Measurements from ENCODE around the gene LVRN. TPM values are rescaled to one million over a fixed set of nuclear protein-coding genes. Genes with fewer than 3 reads are reported as not detected.
"Not testable (repeated sequence)": the region's sequence is repeated elsewhere in the genome, so short reads cannot be mapped to it uniquely, and the experiment has no call there.

LVRN gene
- total RNA-seq (2014; rRNA removed; shearing (Covaris generic)), result 0.15 and 1.2 TPM in 2 replicates

GRCh38 chr5:115962239-115962564 lies at the start of gene LVRN:
Gene LVRN (plus strand): TSS chr5:115962475. CDS start chr5:115962618, 143 bp downstream.
- Histone ChIP-seq H3K4me3 (ENCODE audit: insufficient read depth, low read depth, low read length) (peak within 1 kb of the TSS; percentile 34; the same call in 1 of the 2 replicates), H3K27me3 (ENCODE audit: control insufficient read depth, insufficient read depth, low read length) (peaks cover 41% of the 10 kb centered on the region; the same call in 1 of the 2 replicates), H3K36me3 (replicated peaks; ENCODE audit: control insufficient read depth, insufficient read depth, low read length) (no peaks in the 10 kb centered on the region)
- peak; percentile 41 for DNase-seq

- not testable (repeated sequence) for H3K27me3 ChIP-seq (ENCODE audit: control insufficient read depth, insufficient read depth, low read length); H3K4me3 ChIP-seq (ENCODE audit: insufficient read depth, low read depth, low read length); DNase-seq; H3K36me3 ChIP-seq (replicated peaks; ENCODE audit: control insufficient read depth, insufficient read depth, low read length)
Observed at GRCh38 chr5:115913623-115914400, 48.5 kb upstream of the LVRN start.

- H3K4me3 ChIP-seq (ENCODE audit: insufficient read depth, low read depth, low read length), result no peak overlapping the region
- no peaks in the 10 kb centered on the region for H3K27me3 ChIP-seq (ENCODE audit: control insufficient read depth, insufficient read depth, low read length)
- H3K36me3 ChIP-seq (replicated peaks; ENCODE audit: control insufficient read depth, insufficient read depth, low read length), result no peaks in the 10 kb centered on the region
- DNase-seq, result no peak
Observed at GRCh38 chr5:115920171-115920725, 42.0 kb upstream of the LVRN start.

GRCh38 chr5:115928578-115929407 lies 33.5 kb upstream of the LVRN start:
- H3K36me3 ChIP-seq (replicated peaks; ENCODE audit: control insufficient read depth, insufficient read depth, low read length); H3K27me3 ChIP-seq (ENCODE audit: control insufficient read depth, insufficient read depth, low read length); H3K4me3 ChIP-seq (ENCODE audit: insufficient read depth, low read depth, low read length); DNase-seq: not testable (repeated sequence)

GRCh38 chr5:115930171-115930570 lies 32.1 kb upstream of the LVRN start:
- not testable (repeated sequence) for H3K27me3 ChIP-seq (ENCODE audit: control insufficient read depth, insufficient read depth, low read length); H3K4me3 ChIP-seq (ENCODE audit: insufficient read depth, low read depth, low read length); H3K36me3 ChIP-seq (replicated peaks; ENCODE audit: control insufficient read depth, insufficient read depth, low read length); DNase-seq

- no peak for DNase-seq
- Histone ChIP-seq H3K4me3 (ENCODE audit: insufficient read depth, low read depth, low read length) (no peak overlapping the region), H3K27me3 (ENCODE audit: control insufficient read depth, insufficient read depth, low read length) (no peaks in the 10 kb centered on the region)
Observed at GRCh38 chr5:115930630-115931337, 31.5 kb upstream of the LVRN start.

GRCh38 chr5:115932991-115933390 lies 29.3 kb upstream of the LVRN start:
- no peaks in the 10 kb centered on the region for H3K27me3 ChIP-seq (ENCODE audit: control insufficient read depth, insufficient read depth, low read length)
- H3K4me3 ChIP-seq (ENCODE audit: insufficient read depth, low read depth, low read length), result no peak overlapping the region
- no peak for DNase-seq
- no peaks in the 10 kb centered on the region for H3K36me3 ChIP-seq (replicated peaks; ENCODE audit: control insufficient read depth, insufficient read depth, low read length)

More at GRCh38 chr5:115930630-115931337, 31.5 kb upstream of the LVRN start:
- H3K36me3 ChIP-seq (replicated peaks; ENCODE audit: control insufficient read depth, insufficient read depth, low read length), result no peaks in the 10 kb centered on the region

- no peaks in the 10 kb centered on the region for H3K27me3 ChIP-seq (ENCODE audit: control insufficient read depth, insufficient read depth, low read length)
- no peaks in the 10 kb centered on the region for H3K36me3 ChIP-seq (replicated peaks; ENCODE audit: control insufficient read depth, insufficient read depth, low read length)
- H3K4me3 ChIP-seq (ENCODE audit: insufficient read depth, low read depth, low read length), result no peak overlapping the region
- no peak for DNase-seq
Observed at GRCh38 chr5:115934388-115934974, 27.8 kb upstream of the LVRN start.

- no peak for DNase-seq
- no peaks in the 10 kb centered on the region for H3K36me3 ChIP-seq (replicated peaks; ENCODE audit: control insufficient read depth, insufficient read depth, low read length)
- no peaks in the 10 kb centered on the region for H3K27me3 ChIP-seq (ENCODE audit: control insufficient read depth, insufficient read depth, low read length)
- H3K4me3 ChIP-seq (ENCODE audit: insufficient read depth, low read depth, low read length), result no peak overlapping the region
Observed at GRCh38 chr5:115936031-115936430, 26.2 kb upstream of the LVRN start.

- no peaks in the 10 kb centered on the region for H3K36me3 ChIP-seq (replicated peaks; ENCODE audit: control insufficient read depth, insufficient read depth, low read length)
- no peaks in the 10 kb centered on the region for H3K27me3 ChIP-seq (ENCODE audit: control insufficient read depth, insufficient read depth, low read length)
- no peak overlapping the region for H3K4me3 ChIP-seq (ENCODE audit: insufficient read depth, low read depth, low read length)
- no peak for DNase-seq
Observed at GRCh38 chr5:115939059-115939458, 23.2 kb upstream of the LVRN start.

GRCh38 chr5:115940080-115940810 lies 22.0 kb upstream of the LVRN start:
- no peaks in the 10 kb centered on the region for H3K36me3 ChIP-seq (replicated peaks; ENCODE audit: control insufficient read depth, insufficient read depth, low read length)
- H3K4me3 ChIP-seq (ENCODE audit: insufficient read depth, low read depth, low read length), result no peak overlapping the region
- H3K27me3 ChIP-seq (ENCODE audit: control insufficient read depth, insufficient read depth, low read length), result no peaks in the 10 kb centered on the region
- DNase-seq, result no peak

- Histone ChIP-seq H3K36me3 (replicated peaks; ENCODE audit: control insufficient read depth, insufficient read depth, low read length) (no peaks in the 10 kb centered on the region), H3K4me3 (ENCODE audit: insufficient read depth, low read depth, low read length) (no peak overlapping the region), H3K27me3 (ENCODE audit: control insufficient read depth, insufficient read depth, low read length) (no peaks in the 10 kb centered on the region)
- DNase-seq, result no peak
Observed at GRCh38 chr5:115941051-115941675, 21.1 kb upstream of the LVRN start.

- DNase-seq, result no peak
- no peaks in the 10 kb centered on the region for H3K27me3 ChIP-seq (ENCODE audit: control insufficient read depth, insufficient read depth, low read length)
- no peak overlapping the region for H3K4me3 ChIP-seq (ENCODE audit: insufficient read depth, low read depth, low read length)
- H3K36me3 ChIP-seq (replicated peaks; ENCODE audit: control insufficient read depth, insufficient read depth, low read length), result no peaks in the 10 kb centered on the region
Observed at GRCh38 chr5:115944501-115944900, 17.8 kb upstream of the LVRN start.
